ENCODE measurements around the gene SARM1.

The SARM1 gene

DNA sequence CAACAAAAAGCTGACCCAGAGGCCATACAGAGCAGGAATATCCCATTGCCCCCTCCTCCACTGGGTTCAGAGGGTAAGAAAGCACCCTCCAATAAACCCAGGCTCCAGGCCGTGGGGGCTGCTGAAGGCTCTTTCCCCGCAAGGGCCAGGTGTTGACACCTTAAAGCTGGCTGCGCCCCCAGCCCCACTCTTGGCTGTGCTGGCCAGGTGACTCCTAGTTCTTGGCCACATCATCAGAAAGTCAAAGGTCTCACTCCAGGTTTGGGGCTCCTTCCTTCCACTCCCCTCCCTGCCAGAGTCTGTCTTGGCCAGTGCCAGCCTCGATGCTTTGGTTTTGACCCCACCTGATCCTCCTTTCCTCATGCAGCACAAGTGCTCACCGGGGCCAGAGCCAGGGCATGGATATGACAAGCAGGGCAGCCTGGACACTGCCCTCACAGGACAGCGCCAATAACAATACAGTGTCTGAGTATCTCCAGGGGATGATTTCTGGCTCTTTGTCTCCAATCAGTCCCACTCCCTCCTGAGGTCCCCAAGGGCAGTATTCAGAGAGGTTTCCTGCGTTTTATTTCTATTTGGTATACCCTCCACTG, 26.3 kb downstream of the SARM1 start:
- Histone ChIP-seq H2BK5ac (ENCODE audit: low read depth, low read length, poor library complexity, severe bottlenecking) (no peak overlapping the region), H2BK12ac (ENCODE audit: low read length in 2 of 2) (no peak overlapping the region), H3K36me3 (ENCODE audit: control insufficient read depth in 1 of 2, insufficient read depth in 2 of 2, low read depth in 1 of 2, low read length in 2 of 2) (peaks cover 17 to 42% of the 10 kb centered on the region in 2 experiments), H2AFZ (ENCODE audit: low read depth, low read length) (no peak overlapping the region), H3K4me2 (ENCODE audit: low read length, poor library complexity, severe bottlenecking) (no peak overlapping the region), H3K4ac (ENCODE audit: low read depth in 1 of 2, low read length in 2 of 2) (no peak overlapping the region), H3K18ac (ENCODE audit: low read depth in 1 of 2, low read length in 2 of 2) (no peak overlapping the region), H3K79me1 (replicated peaks; ENCODE audit: low read length, poor library complexity, severe bottlenecking) (no peaks in the 10 kb centered on the region), H3K4me1 (ENCODE audit: control insufficient read depth, insufficient read depth, low read depth, low read length) (peaks cover 21% of the 10 kb centered on the region), H3K23ac (ENCODE audit: low read length in 2 of 2) (no peak overlapping the region), H3K4me3 (ENCODE audit: insufficient read depth in 1 of 2, low read depth in 1 of 2, low read length in 2 of 2) (no peak overlapping the region), H2BK15ac (ENCODE audit: low read depth, poor library complexity, severe bottlenecking) (no peak overlapping the region), H3K27me3 (ENCODE audit: control insufficient read depth in 1 of 2, insufficient read depth in 1 of 2, low read length in 2 of 2) (no peaks in the 10 kb centered on the region), H3K27ac (ENCODE audit: low read length, poor library complexity, severe bottlenecking) (peak overlapping the region; percentile 20), H3K14ac (ENCODE audit: low read length in 2 of 2) (no peak overlapping the region), H2BK120ac (ENCODE audit: low read depth, low read length) (no peak overlapping the region), H3K9ac (ENCODE audit: low read length) (no peak overlapping the region), H3K9me3 (ENCODE audit: control insufficient read depth, low read length) (no peaks in the 10 kb centered on the region), H4K91ac (ENCODE audit: low read length) (no peak overlapping the region), H4K8ac (ENCODE audit: low read length) (no peak overlapping the region), H2AK5ac (ENCODE audit: low read length, severe bottlenecking) (peak overlapping the region; percentile 27)
- WGBS, result 93% methylated on average over 7 of the region's 7 CpGs
- DNase-seq, result no peak

DNA sequence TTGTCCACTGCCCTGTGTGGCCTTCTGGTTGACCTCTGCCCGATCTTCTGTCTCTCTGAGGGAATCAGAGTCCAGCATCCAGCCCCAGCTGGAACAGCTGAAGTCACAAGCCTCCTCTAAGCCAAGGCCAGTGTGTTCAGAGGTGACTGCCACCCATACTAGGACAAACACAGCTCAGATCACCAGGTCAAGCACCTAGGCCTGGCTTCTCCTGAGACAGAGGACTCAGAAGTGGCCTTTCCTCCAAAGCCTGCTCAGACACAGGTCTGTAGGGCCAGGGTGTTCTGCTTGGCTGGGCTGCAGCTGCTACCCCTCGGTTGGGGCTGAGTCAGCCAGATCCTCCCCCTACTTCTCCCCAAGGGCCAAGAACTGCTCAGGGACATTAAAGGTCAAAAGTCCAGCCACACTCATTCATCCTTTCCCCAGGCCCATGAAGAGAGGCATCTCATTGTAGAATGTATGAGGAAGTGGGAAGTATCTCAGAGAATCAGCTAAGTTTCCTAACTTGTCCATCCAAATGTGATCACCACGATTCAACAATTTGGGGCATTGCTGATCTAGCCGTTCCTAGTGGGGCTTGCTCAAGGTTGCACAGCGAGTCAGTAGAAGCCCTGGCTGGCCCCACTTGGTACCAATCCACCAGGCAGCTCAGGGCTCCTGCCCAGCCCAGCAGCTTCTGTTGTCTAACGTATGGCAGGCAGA, 26.9 kb downstream of the SARM1 start:
- no peak overlapping the region for H3K9ac ChIP-seq (ENCODE audit: low read length)

DNA sequence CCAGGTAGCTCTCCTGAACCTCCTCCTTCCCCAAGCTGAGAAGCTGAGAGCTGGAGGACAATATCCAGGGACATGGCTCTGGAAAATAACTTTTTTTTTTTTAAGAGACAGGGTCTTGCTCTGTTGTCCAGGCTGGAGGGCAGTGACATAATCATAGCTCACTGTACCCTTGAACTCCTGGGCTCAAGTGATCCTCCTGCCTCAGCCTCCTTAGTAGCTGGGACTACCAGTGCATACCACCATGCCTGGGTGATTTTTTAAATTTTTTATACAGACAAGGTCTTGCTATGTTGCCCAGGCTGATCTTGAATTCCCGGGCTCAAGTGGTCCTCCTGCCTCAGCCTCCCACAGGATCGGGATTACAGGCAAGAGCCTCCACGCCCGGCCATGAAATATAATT, 28.3 kb downstream of the SARM1 start:
- H3K4me2 ChIP-seq (ENCODE audit: low read length, poor library complexity, severe bottlenecking), result no peak overlapping the region
- H2AK5ac ChIP-seq (ENCODE audit: low read length, severe bottlenecking), result no peak overlapping the region
- no peaks in the 10 kb centered on the region for H3K27me3 ChIP-seq (ENCODE audit: control insufficient read depth in 1 of 2, insufficient read depth in 1 of 2, low read length in 2 of 2)
- peaks cover 22 to 50% of the 10 kb centered on the region in 2 experiments for H3K36me3 ChIP-seq (ENCODE audit: control insufficient read depth in 1 of 2, insufficient read depth in 2 of 2, low read depth in 1 of 2, low read length in 2 of 2)
- no peak overlapping the region for H2BK15ac ChIP-seq (ENCODE audit: low read depth, poor library complexity, severe bottlenecking)
- H4K8ac ChIP-seq (ENCODE audit: low read length), result no peak overlapping the region
- H3K27ac ChIP-seq (ENCODE audit: low read length, poor library complexity, severe bottlenecking), result no peak overlapping the region
- no peak overlapping the region for H3K4ac ChIP-seq (ENCODE audit: low read depth in 1 of 2, low read length in 2 of 2)
- 96% methylated on average over 4 of the region's 4 CpGs for WGBS
- H2BK12ac ChIP-seq (ENCODE audit: low read length in 2 of 2), result no peak overlapping the region
- H2AFZ ChIP-seq (ENCODE audit: low read depth, low read length), result no peak overlapping the region
- H3K79me1 ChIP-seq (replicated peaks; ENCODE audit: low read length, poor library complexity, severe bottlenecking), result no peaks in the 10 kb centered on the region
- DNase-seq, result no peak
- H3K23ac ChIP-seq (ENCODE audit: low read length in 2 of 2), result no peak overlapping the region
- H3K4me1 ChIP-seq (ENCODE audit: control insufficient read depth, insufficient read depth, low read depth, low read length), result peaks cover 21% of the 10 kb centered on the region
- H3K4me3 ChIP-seq (ENCODE audit: insufficient read depth in 1 of 2, low read depth in 1 of 2, low read length in 2 of 2), result no peak overlapping the region
- no peak overlapping the region for H3K9ac ChIP-seq (ENCODE audit: low read length)
- H3K18ac ChIP-seq (ENCODE audit: low read depth in 1 of 2, low read length in 2 of 2), result no peak overlapping the region
- H4K91ac ChIP-seq (ENCODE audit: low read length), result no peak overlapping the region
- H2BK5ac ChIP-seq (ENCODE audit: low read depth, low read length, poor library complexity, severe bottlenecking), result no peak overlapping the region
- no peak overlapping the region for H3K14ac ChIP-seq (ENCODE audit: low read length in 2 of 2)
- H2BK120ac ChIP-seq (ENCODE audit: low read depth, low read length), result no peak overlapping the region
- H3K9me3 ChIP-seq (ENCODE audit: control insufficient read depth, low read length), result no peaks in the 10 kb centered on the region

More for the DNA sequence above, 26.9 kb downstream of the SARM1 start:
- Histone ChIP-seq H3K79me1 (replicated peaks; ENCODE audit: low read length, poor library complexity, severe bottlenecking) (no peaks in the 10 kb centered on the region), H2AFZ (ENCODE audit: low read depth, low read length) (no peak overlapping the region), H3K27ac (ENCODE audit: low read length, poor library complexity, severe bottlenecking) (peak overlapping the region; percentile 20), H3K4me2 (ENCODE audit: low read length, poor library complexity, severe bottlenecking) (no peak overlapping the region), H4K91ac (ENCODE audit: low read length) (no peak overlapping the region), H2BK15ac (ENCODE audit: low read depth, poor library complexity, severe bottlenecking) (no peak overlapping the region), H4K8ac (ENCODE audit: low read length) (no peak overlapping the region), H3K27me3 (ENCODE audit: control insufficient read depth in 1 of 2, insufficient read depth in 1 of 2, low read length in 2 of 2) (no peaks in the 10 kb centered on the region), H2BK12ac (ENCODE audit: low read length in 2 of 2) (no peak overlapping the region), H3K9me3 (ENCODE audit: control insufficient read depth, low read length) (no peaks in the 10 kb centered on the region), H2BK5ac (ENCODE audit: low read depth, low read length, poor library complexity, severe bottlenecking) (no peak overlapping the region), H3K4me1 (ENCODE audit: control insufficient read depth, insufficient read depth, low read depth, low read length) (peaks cover 21% of the 10 kb centered on the region), H3K36me3 (ENCODE audit: control insufficient read depth in 1 of 2, insufficient read depth in 2 of 2, low read depth in 1 of 2, low read length in 2 of 2) (peaks cover 17 to 46% of the 10 kb centered on the region in 2 experiments), H2AK5ac (ENCODE audit: low read length, severe bottlenecking) (peak overlapping the region; percentile 46), H2BK120ac (ENCODE audit: low read depth, low read length) (no peak overlapping the region), H3K14ac (ENCODE audit: low read length in 2 of 2) (no peak overlapping the region), H3K23ac (ENCODE audit: low read length in 2 of 2) (no peak overlapping the region), H3K4ac (ENCODE audit: low read depth in 1 of 2, low read length in 2 of 2) (no peak overlapping the region), H3K18ac (ENCODE audit: low read depth in 1 of 2, low read length in 2 of 2) (no peak overlapping the region), H3K4me3 (ENCODE audit: insufficient read depth in 1 of 2, low read depth in 1 of 2, low read length in 2 of 2) (no peak overlapping the region)
- DNase-seq, result no peak
- WGBS, result 76% methylated on average over 6 of the region's 6 CpGs

DNA sequence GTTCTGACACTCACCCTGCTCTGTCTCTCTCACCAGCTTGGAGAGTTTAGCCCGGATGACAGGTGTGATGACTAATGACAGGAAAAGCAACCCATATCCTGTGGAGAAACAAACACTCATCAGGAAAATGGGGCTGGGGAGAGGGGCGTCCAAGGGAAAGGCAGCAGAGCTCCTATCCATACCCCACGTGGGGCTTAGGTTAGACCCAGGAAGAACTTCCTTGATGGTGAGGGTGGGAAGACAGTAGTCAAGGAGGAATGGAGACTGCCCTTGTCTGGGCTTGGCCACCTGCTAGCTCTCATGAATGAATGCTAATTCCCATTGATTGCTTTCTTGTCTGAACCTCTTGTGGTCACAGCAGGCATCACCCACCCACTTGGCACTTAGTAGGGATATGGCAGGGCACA, 30.7 kb downstream of the SARM1 start:
- H3K9ac ChIP-seq (ENCODE audit: low read length), result no peak overlapping the region
- H2BK15ac ChIP-seq (ENCODE audit: low read depth, poor library complexity, severe bottlenecking), result no peak overlapping the region
- no peaks in the 10 kb centered on the region for H3K79me1 ChIP-seq (replicated peaks; ENCODE audit: low read length, poor library complexity, severe bottlenecking)
- H2BK12ac ChIP-seq (ENCODE audit: low read length in 2 of 2), result no peak overlapping the region
- no peak overlapping the region for H2BK120ac ChIP-seq (ENCODE audit: low read depth, low read length)
- H2BK5ac ChIP-seq (ENCODE audit: low read depth, low read length, poor library complexity, severe bottlenecking), result no peak overlapping the region
- H3K4ac ChIP-seq (ENCODE audit: low read depth in 1 of 2, low read length in 2 of 2), result no peak overlapping the region
- H3K27me3 ChIP-seq (ENCODE audit: control insufficient read depth in 1 of 2, insufficient read depth in 1 of 2, low read length in 2 of 2), result no peaks in the 10 kb centered on the region
- no peak overlapping the region for H2AK5ac ChIP-seq (ENCODE audit: low read length, severe bottlenecking)
- H3K36me3 ChIP-seq (ENCODE audit: control insufficient read depth in 1 of 2, insufficient read depth in 2 of 2, low read depth in 1 of 2, low read length in 2 of 2), result peaks cover 9 to 44% of the 10 kb centered on the region in 2 experiments
- no peak overlapping the region for H3K4me3 ChIP-seq (ENCODE audit: insufficient read depth in 1 of 2, low read depth in 1 of 2, low read length in 2 of 2)
- H4K8ac ChIP-seq (ENCODE audit: low read length), result no peak overlapping the region
- no peak overlapping the region for H3K14ac ChIP-seq (ENCODE audit: low read length in 2 of 2)
- peaks cover 34% of the 10 kb centered on the region for H3K4me1 ChIP-seq (ENCODE audit: control insufficient read depth, insufficient read depth, low read depth, low read length)
- no peaks in the 10 kb centered on the region for H3K9me3 ChIP-seq (ENCODE audit: control insufficient read depth, low read length)
- H3K23ac ChIP-seq (ENCODE audit: low read length in 2 of 2), result no peak overlapping the region
- H3K4me2 ChIP-seq (ENCODE audit: low read length, poor library complexity, severe bottlenecking), result no peak overlapping the region
- DNase-seq, result no peak
- WGBS, result 27% methylated on average over 2 of the region's 3 CpGs
- H3K18ac ChIP-seq (ENCODE audit: low read depth in 1 of 2, low read length in 2 of 2), result no peak overlapping the region
- no peak overlapping the region for H3K27ac ChIP-seq (ENCODE audit: low read length, poor library complexity, severe bottlenecking)
- H2AFZ ChIP-seq (ENCODE audit: low read depth, low read length), result no peak overlapping the region
- H4K91ac ChIP-seq (ENCODE audit: low read length), result no peak overlapping the region
